Activated CD8-positive, alpha-beta T cell treated with anti-CD3 and anti-CD28 coated beads, Interleukin-2, amount 10 ng/mL, durations not matched to agents 7 days and 5 days (primary cell): Measurements from ENCODE around the gene RPTN. TPM values are rescaled to one million over a fixed set of nuclear protein-coding genes. Genes with fewer than 3 reads are reported as not detected.
A peak's percentile ranks its signal among the peaks of the same experiment; 100 is the strongest.

Source experiments
- ATAC-seq: fragments of 150-1000 bp; cut with Tn5 transposase; one replicate; pipeline ENCODE4 v1.10.0; 2021; ENCODE audit warnings: moderate library complexity
- CTCF ChIA-PET: fragments of 350-600 bp; sonication (Branson Sonifier 250); formaldehyde crosslinking; loops from one replicate; lab custom pipeline; 2021; ENCODE audit warnings: antibody characterized with exemption; lab: Charles Lee
- POLR2A ChIA-PET: fragments of 350-600 bp; sonication (Branson Sonifier 250); formaldehyde crosslinking; loops from one replicate; lab custom pipeline; 2021; ENCODE audit warnings: antibody characterized with exemption; lab: Charles Lee
- DNase-seq: peaks from one replicate; pipeline ENCODE4 v3.0.0-alpha.2; 2020
- H3K27ac Mint-ChIP-seq: one replicate; pipeline ENCODE4 v1.8.0; 2021; ENCODE audit warnings: mild to moderate bottlenecking, mixed read lengths
- H3K27me3 Mint-ChIP-seq: one replicate; pipeline ENCODE4 v1.8.0; 2021; ENCODE audit warnings: low read depth, mixed read lengths
- H3K36me3 Mint-ChIP-seq: one replicate; pipeline ENCODE4 v1.8.0; 2021; ENCODE audit warnings: low read depth, mixed read lengths
- H3K4me1 Mint-ChIP-seq: one replicate; pipeline ENCODE4 v1.8.0; 2021; ENCODE audit warnings: low read depth, mixed read lengths
- H3K4me3 Mint-ChIP-seq: one replicate; pipeline ENCODE4 v1.8.0; 2021; ENCODE audit warnings: mild to moderate bottlenecking, mixed read lengths
- H3K9me3 Mint-ChIP-seq: one replicate; pipeline ENCODE4 v1.8.0; 2022; ENCODE audit warnings: mixed read lengths; ENCODE audit not compliant: insufficient read depth
- total RNA-seq, 2 experiments: library from RNA; stranded (reverse); gene quantifications; one replicate each; pipeline ENCODE4 v1.2.3, GENCODE V29; 2021

The RPTN gene
- total RNA-seq, 2 experiments from 2014 or later: not detected

DNA sequence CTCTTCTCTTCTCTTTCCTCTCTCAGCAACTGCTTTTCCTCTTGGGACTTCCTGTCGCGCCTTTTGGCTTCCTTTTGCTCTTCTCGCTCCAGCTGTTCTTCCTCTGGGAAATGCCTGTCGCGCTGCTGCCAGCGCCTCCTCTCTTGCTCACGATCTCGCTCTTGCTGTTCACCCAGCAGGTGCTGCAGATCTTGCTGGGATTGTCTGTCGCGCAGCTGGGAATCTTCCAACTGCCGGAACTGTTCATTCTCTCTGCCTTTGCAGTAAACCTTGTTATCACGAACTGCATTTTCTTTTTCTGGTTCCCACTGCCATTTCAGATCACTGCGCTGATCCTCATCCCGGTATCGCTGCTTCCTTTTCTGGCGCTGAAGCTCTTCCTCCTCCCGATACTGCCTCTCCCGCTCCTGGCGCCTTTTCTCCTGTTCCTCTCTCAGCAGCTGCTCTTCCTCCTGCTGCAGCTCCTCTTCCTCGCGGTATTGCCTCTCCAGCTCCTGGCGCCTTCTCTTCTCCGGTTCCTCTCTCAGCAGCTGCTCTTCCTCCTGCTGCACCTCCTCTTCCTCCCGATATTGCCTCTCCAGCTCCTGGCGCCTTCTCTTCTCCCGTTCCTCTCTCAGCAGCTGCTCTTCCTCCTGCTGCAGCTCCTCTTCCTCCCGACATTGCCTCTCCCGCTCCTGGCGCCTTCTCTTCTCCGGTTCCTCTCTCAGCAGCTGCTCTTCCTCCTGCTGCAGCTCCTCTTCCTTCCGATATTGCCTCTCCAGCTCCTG is 49.6 kb downstream of the RPTN start:
- peaks cover 20% of the 10 kb centered on the region for H3K27me3 Mint-ChIP-seq
- no peaks in the 10 kb centered on the region for H3K36me3 Mint-ChIP-seq
- H3K9me3 Mint-ChIP-seq: no peaks in the 10 kb centered on the region
- H3K27ac Mint-ChIP-seq: no peak overlapping the region
- POLR2A ChIA-PET: no interaction called here
- CTCF ChIA-PET: interaction anchor here (0.7 to 2.3 kb wide), 12 partner anchors 14 to 349 kb away, joined by 3 to 12 read pairs (median 4); no protein-coding TSS in a partner anchor
- no peak overlapping the region for H3K4me3 Mint-ChIP-seq
- ATAC-seq (no peak), DNase-seq (no peak)
- peaks cover 5% of the 10 kb centered on the region for H3K4me1 Mint-ChIP-seq

DNA sequence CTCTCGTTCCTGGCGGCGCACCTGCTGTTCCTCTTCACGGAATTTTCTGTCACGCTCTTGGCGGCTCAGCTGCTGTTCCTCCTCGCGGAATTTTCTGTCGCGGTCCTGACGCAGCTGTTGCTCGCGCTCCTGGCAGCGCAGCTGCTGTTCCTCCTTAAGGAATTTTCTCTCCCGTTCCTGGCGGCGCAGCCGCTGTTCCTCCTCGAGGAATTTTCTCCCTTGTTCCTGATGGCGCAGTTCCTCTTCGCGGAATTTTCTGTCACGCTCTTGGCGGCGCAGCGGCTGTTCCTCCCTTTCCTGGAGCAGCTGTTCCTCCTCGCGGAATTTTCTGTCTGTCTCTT is 50.2 kb downstream of the RPTN start:
- Mint-ChIP-seq H3K4me3 (no peak overlapping the region), H3K27ac (no peak overlapping the region), H3K4me1 (peaks cover 5% of the 10 kb centered on the region), H3K9me3 (no peaks in the 10 kb centered on the region), H3K27me3 (peaks cover 19% of the 10 kb centered on the region), H3K36me3 (no peaks in the 10 kb centered on the region)
- ChIA-PET CTCF (interaction anchor here (0.6 to 1.4 kb wide), 4 partner anchors 53 to 1150 kb away, joined by 3 to 4 read pairs (median 3); no protein-coding TSS in a partner anchor), POLR2A (no interaction called here)
- ATAC-seq (no peak), DNase-seq (no peak)

DNA sequence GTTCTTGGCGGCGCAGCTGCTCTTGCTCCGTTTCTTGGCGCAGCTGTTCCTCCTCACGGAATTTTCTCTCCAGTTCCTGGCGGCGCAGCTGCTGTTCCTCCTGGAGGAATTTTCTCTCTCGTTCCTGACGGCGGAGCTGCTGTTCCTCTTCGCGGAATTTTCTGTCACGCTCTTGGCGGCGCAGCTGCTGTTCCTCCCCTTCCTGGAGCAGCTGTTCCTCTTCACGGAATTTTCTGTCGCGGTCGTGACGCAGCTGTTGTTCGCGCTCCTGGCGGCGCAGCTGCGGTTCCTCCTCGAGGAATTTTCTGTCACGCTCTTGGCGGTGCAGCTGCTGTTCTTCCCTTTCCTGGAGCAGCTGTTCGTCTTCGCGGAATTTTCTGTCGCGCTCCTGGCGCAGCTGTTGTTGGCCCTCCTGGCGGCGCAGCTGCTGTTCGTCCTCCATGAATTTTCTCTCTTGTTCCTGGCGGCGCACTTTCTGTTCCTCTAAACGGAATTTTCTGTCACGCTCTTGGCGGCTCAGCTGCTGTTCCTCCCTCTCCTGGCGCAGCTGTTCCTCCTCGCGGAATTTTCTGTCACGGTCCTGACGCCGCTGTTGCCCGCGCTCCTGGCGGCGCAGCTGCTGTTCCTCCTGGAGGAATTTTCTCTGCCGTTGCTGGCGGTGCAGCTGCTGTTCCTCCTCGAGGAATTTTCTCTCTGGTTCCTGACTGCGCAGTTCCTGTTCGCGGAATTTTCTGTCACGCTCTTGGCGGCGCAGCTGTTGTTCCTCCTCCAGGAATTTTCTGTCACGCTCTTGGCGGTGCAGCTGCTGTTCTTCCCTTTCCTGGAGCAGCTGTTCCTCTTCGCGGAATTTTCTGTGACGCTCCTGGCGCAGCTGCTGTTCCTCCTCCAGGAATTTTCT is 50.8 kb downstream of the RPTN start:
- peak overlapping the region; percentile 21 for H3K27ac Mint-ChIP-seq
- POLR2A ChIA-PET: no interaction called here
- H3K27me3 Mint-ChIP-seq: peaks cover 24% of the 10 kb centered on the region
- H3K4me3 Mint-ChIP-seq: no peak overlapping the region
- CTCF ChIA-PET: interaction anchor here (0.6 to 1.3 kb wide), 4 partner anchors 125 to 1150 kb away, joined by 3 to 4 read pairs (median 4); no protein-coding TSS in a partner anchor
- no peak for DNase-seq
- no peak for ATAC-seq
- H3K4me1 Mint-ChIP-seq: peaks cover 5% of the 10 kb centered on the region
- no peaks in the 10 kb centered on the region for H3K36me3 Mint-ChIP-seq
- H3K9me3 Mint-ChIP-seq: no peaks in the 10 kb centered on the region

DNA sequence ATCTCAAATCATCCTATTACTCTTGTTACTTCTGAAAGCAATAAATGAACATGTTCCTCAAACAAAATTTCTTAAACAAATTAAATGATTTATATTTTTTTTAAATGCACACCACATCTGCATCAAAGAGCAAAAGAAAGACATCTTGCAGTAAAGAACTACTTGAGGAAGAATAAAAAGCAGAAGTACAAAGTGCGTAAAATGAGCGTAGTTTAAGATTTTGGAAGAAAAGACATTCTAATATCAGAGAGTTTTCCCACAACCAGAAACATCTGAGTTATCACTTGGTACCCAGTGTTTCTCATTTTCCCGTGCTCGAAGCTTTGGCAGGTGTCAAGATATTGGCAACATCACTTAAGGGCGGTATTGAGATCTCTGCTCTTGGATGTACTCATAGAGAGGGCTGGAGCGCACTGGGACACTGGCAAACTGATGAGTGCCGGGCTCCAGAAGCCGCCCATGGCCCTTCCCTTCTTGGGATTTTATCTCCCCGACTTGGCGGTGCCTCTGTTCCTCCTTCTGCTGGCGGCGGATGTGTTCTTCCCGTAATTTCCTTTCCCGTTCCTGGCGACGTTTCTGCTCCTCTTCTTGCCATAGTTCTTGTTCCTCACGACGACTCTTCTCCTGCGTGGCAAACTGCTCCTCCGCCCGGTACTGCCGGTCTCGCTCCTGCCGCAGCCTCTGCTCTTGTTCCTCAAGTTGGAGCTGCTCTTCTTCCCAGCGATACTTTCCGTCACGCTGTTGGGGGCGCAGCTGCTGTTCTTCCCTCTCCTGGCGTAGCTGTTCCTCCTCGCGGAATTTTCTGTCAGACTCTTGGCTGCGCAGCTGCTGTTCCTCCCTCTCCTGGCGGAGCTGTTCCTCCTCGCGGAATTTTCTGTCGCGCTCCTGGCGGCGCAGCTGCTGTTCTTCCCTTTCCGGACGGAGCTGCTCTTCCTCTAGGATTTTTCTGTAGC is 51.7 kb downstream of the RPTN start:
- Mint-ChIP-seq H3K27me3 (peaks cover 29% of the 10 kb centered on the region), H3K4me1 (peaks cover 5% of the 10 kb centered on the region), H3K36me3 (no peaks in the 10 kb centered on the region), H3K9me3 (no peaks in the 10 kb centered on the region), H3K4me3 (no peak overlapping the region), H3K27ac (peak overlapping the region; percentile 37)
- ATAC-seq (no peak), DNase-seq (no peak)
- ChIA-PET POLR2A (no interaction called here), CTCF (interaction anchor here (1.2 to 1.3 kb wide), 2 partner anchors 124 to 353 kb away, joined by 3 to 4 read pairs; no protein-coding TSS in a partner anchor)

DNA sequence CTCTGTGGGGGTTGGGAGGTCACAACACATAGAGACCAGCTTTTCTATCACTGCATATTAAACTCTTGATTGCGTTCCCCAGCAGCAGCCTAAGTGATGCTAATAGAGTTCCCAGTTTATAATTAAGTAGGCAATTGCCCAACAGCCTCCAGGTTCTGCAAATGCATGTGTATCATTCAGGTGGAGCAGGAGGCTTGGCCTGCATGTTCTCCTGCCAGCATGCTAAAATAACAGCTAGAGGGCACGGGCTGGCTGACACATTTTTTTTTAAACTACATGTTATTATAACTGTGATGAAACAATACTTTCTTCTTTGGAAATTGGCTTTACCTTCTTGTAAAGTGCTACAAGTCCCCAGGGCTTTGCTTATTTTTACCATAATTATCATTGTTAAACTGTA is 54.2 kb downstream of the RPTN start:
- H3K36me3 Mint-ChIP-seq: no peaks in the 10 kb centered on the region
- no peak overlapping the region for H3K27ac Mint-ChIP-seq
- CTCF ChIA-PET: interaction anchor here (1.4 kb wide), 1 partner anchor 52 kb away, joined by 6 read pairs; no protein-coding TSS in a partner anchor
- ATAC-seq: no peak
- POLR2A ChIA-PET: no interaction called here
- peaks cover 5% of the 10 kb centered on the region for H3K4me1 Mint-ChIP-seq
- no peak overlapping the region for H3K4me3 Mint-ChIP-seq
- no peak for DNase-seq
- peaks cover 40% of the 10 kb centered on the region for H3K27me3 Mint-ChIP-seq
- H3K9me3 Mint-ChIP-seq: no peaks in the 10 kb centered on the region

Other genes with a start within 250 kb of the RPTN start
- gene THEM4, start 249.7 kb downstream of the RPTN start, total RNA-seq: 10 to 100 TPM; 29.8 to 31.7 TPM
- 100 to 1,000 TPM; 540 to 571 TPM for gene S100A10, start 165.4 kb downstream of the RPTN start, total RNA-seq
- gene S100A11, start 122.2 kb downstream of the RPTN start, total RNA-seq: 100 to 1,000 TPM; 269 to 293 TPM
- not detected for gene TCHHL1, start 70.2 kb downstream of the RPTN start, total RNA-seq
- gene TCHH, start 43.8 kb downstream of the RPTN start, total RNA-seq: under 1 TPM in 1 of 2 experiments, not detected in 1; 0.08 TPM
- gene HRNR, start 65.0 kb upstream of the RPTN start, total RNA-seq: not detected
- gene FLG, start 166.0 kb upstream of the RPTN start, total RNA-seq: not detected
- not detected for gene FLG2, start 200.8 kb upstream of the RPTN start, total RNA-seq